ENCODE measurements around the gene CACNA2D3. TPM values are rescaled to one million over a fixed set of nuclear protein-coding genes. Genes with fewer than 3 reads are reported as not detected.

The CACNA2D3 gene
- total RNA-seq, 1 donor from 2014 or later = 0.29 TPM

DNA sequence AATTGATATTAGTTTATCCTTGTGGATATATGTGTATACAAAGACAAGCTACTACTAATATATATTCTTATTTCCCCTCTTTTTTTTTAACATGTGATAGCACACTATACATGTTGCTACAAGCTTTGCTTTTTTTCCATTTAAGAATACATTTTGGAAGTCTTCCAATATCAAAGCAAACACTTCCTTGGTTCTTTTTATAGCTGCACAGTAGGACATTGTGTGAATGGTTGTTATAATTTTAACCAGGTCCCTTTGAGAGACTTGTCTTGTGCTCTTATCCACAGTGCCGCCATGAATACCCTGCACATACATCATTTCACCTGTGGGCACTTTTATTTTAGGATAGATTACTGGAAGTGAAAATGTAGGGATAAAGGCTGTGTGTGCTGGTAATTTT, 88.7 kb downstream of the CACNA2D3 start:
- DNase-seq (ENCODE audit: low spot score, unreplicated experiment) = no peak
- TF ChIP-seq, protein P1, sequence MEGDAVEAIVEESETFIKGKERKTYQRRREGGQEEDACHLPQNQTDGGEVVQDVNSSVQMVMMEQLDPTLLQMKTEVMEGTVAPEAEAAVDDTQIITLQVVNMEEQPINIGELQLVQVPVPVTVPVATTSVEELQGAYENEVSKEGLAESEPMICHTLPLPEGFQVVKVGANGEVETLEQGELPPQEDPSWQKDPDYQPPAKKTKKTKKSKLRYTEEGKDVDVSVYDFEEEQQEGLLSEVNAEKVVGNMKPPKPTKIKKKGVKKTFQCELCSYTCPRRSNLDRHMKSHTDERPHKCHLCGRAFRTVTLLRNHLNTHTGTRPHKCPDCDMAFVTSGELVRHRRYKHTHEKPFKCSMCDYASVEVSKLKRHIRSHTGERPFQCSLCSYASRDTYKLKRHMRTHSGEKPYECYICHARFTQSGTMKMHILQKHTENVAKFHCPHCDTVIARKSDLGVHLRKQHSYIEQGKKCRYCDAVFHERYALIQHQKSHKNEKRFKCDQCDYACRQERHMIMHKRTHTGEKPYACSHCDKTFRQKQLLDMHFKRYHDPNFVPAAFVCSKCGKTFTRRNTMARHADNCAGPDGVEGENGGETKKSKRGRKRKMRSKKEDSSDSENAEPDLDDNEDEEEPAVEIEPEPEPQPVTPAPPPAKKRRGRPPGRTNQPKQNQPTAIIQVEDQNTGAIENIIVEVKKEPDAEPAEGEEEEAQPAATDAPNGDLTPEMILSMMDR (IDR thresholded peaks at IDR 0.05; ENCODE audit: unreplicated experiment) = no peak
- Mint-ChIP-seq H3K4me1 (ENCODE audit: low read depth) (no peaks in the 10 kb centered on the region), H3K27ac (no peak overlapping the region), H3K27me3 (peaks cover 5% of the 10 kb centered on the region), H3K36me3 (ENCODE audit: insufficient read depth) (no peaks in the 10 kb centered on the region), H3K4me3 (ENCODE audit: low read depth) (no peak overlapping the region), H3K9me3 (ENCODE audit: low read depth) (no peaks in the 10 kb centered on the region)

DNA sequence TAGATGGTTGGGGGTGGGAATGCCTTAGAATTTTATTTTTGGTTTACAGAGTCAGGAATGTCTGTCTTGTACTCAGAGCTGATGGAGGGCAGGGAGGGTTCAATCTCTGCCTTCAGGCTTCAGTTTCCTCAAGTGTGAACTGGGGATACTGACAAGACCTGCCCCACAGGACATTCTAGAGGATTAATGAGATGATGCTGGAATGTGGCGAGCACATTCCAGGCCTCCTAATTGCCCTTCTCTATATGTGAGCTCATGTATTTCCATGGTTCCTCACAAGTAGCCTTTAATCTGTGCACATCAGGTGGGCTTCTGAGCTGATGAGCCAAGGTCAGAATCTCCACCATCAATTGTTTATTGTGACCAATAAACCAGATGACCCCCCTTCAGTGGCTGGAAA, 90.4 kb downstream of the CACNA2D3 start:
- H3K9me3 Mint-ChIP-seq (ENCODE audit: low read depth) = no peaks in the 10 kb centered on the region
- DNase-seq (ENCODE audit: low spot score, unreplicated experiment) = no peak
- H3K27ac Mint-ChIP-seq = no peak overlapping the region
- TF ChIP-seq, protein P1 (IDR thresholded peaks at IDR 0.05; ENCODE audit: unreplicated experiment) = no peak
- no peaks in the 10 kb centered on the region for H3K4me1 Mint-ChIP-seq (ENCODE audit: low read depth)
- H3K27me3 Mint-ChIP-seq = peaks cover 5% of the 10 kb centered on the region
- no peak overlapping the region for H3K4me3 Mint-ChIP-seq (ENCODE audit: low read depth)
- no peaks in the 10 kb centered on the region for H3K36me3 Mint-ChIP-seq (ENCODE audit: insufficient read depth)

DNA sequence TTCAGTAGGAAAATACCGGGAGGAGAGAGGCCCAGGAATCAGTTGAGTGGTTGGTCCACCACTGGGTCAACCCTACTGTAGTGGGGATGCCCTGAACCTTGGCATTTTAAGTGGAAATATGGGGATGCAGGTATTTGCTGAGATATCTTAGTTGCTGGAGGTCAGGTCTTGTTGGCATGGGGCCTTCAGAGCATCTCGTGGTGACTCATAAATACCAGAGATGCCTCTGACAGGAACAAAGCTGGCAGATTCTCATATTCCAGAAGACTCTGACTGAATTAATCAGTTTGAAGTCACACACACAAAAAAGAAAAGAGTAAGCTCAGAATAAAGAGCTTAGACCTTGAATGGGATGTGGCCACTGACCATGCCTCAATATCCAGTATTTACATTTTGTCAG, 91.6 kb downstream of the CACNA2D3 start:
- no peak for DNase-seq (ENCODE audit: low spot score, unreplicated experiment)
- H3K36me3 Mint-ChIP-seq (ENCODE audit: insufficient read depth) = no peaks in the 10 kb centered on the region
- no peaks in the 10 kb centered on the region for H3K9me3 Mint-ChIP-seq (ENCODE audit: low read depth)
- no peak overlapping the region for H3K4me3 Mint-ChIP-seq (ENCODE audit: low read depth)
- TF ChIP-seq, protein P1 (IDR thresholded peaks at IDR 0.05; ENCODE audit: unreplicated experiment) = no peak
- H3K27me3 Mint-ChIP-seq = peaks cover 5% of the 10 kb centered on the region
- H3K27ac Mint-ChIP-seq = no peak overlapping the region
- H3K4me1 Mint-ChIP-seq (ENCODE audit: low read depth) = no peaks in the 10 kb centered on the region

DNA sequence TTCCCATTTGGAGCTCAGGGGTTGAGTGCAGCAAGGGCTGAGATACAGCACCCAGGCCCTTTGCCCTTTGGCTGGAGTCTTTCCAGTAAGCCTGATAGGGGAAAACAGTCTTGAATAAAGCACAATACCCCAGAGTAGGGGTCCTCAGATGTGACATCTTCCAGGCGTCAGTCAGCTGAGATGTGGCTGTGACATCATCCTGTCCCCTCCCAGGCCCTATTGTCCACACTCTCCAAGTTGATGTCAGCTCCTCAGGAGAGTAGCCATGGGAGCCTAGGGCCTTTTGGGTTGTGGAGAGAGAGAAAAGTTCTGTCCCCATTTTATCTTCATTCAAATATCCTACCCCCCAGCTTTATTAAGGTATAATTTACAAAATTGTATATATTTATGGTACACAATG, 92.5 kb downstream of the CACNA2D3 start:
- no peak overlapping the region for H3K4me3 Mint-ChIP-seq (ENCODE audit: low read depth)
- no peaks in the 10 kb centered on the region for H3K9me3 Mint-ChIP-seq (ENCODE audit: low read depth)
- H3K27ac Mint-ChIP-seq = no peak overlapping the region
- H3K4me1 Mint-ChIP-seq (ENCODE audit: low read depth) = no peaks in the 10 kb centered on the region
- H3K27me3 Mint-ChIP-seq = peaks cover 5% of the 10 kb centered on the region
- no peaks in the 10 kb centered on the region for H3K36me3 Mint-ChIP-seq (ENCODE audit: insufficient read depth)
- TF ChIP-seq, protein P1 (IDR thresholded peaks at IDR 0.05; ENCODE audit: unreplicated experiment) = no peak
- no peak for DNase-seq (ENCODE audit: low spot score, unreplicated experiment)

DNA sequence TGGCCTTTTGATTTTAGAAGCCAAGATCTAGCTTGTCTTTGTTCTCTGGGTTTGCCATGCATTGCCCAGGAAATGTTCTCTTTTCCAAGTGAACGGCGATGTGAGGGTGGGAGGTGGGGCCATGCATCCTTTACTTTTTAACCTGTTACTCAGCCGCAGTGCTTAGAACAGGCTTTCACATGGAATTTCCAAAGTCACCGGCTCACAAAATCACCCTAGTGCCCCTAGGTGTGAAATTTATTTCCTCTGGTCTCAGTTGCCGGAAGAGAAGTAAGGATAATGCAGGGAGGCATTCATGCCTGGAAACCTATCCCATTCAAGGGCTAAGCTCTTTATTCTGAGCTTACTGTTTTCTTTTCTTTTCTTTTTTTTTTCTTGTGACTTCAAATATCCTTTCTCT, 93.2 kb downstream of the CACNA2D3 start:
- no peak overlapping the region for H3K4me3 Mint-ChIP-seq (ENCODE audit: low read depth)
- TF ChIP-seq, protein P1 (IDR thresholded peaks at IDR 0.05; ENCODE audit: unreplicated experiment) = no peak
- no peak for DNase-seq (ENCODE audit: low spot score, unreplicated experiment)
- H3K27ac Mint-ChIP-seq = no peak overlapping the region
- peaks cover 6% of the 10 kb centered on the region for H3K27me3 Mint-ChIP-seq
- no peaks in the 10 kb centered on the region for H3K9me3 Mint-ChIP-seq (ENCODE audit: low read depth)
- H3K36me3 Mint-ChIP-seq (ENCODE audit: insufficient read depth) = no peaks in the 10 kb centered on the region
- H3K4me1 Mint-ChIP-seq (ENCODE audit: low read depth) = no peaks in the 10 kb centered on the region
